GM19035 (cell line): ENCODE results near the gene DDC.
"Not testable (repeated sequence)": the region's sequence is repeated elsewhere in the genome, so short reads cannot be mapped to it uniquely, and the experiment has no call there.

ENCODE experiments used
- ATAC-seq: cut with Tn5 transposase; IDR thresholded peaks from one replicate; pipeline ENCODE4 v1.9.1; 2021; ENCODE audit not compliant: unreplicated experiment

Gene DDC

DNA sequence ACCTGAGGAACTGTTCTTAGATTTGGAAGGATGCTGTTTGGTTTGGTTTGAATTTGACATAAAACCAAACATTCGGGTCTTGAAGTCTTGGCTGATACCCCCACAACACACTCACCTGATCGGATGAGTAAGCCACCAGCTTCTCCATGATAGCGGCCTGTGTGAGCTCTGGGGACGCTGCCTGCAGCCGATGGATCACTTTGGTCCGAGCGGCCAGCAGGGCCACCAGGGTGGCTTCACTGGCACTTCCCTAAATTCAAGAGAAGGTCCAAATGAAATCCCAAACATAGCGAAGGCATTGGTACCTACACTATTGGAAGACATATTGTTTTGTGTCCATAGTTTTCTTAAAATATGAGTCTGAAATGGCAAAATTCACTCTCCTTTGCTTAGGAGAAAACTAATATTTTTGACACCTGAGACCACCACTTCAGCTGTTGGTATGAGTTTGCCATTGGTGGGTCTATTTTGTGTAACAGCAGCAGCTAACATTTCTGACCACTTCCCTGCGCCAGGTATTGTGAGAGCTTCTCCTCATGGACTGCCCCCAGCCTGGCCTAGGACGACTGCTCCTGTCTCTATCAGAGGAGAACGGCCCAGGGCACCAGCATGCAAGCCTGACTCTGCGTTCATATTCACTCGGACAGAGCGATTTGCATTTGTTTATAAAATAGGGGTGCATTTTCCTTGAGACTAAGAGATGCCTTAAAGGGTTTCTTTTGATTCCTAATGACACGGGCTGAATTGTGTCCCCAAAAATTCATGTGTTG lies 35.9 kb downstream of the DDC start:
- ATAC-seq, result no peak

DNA sequence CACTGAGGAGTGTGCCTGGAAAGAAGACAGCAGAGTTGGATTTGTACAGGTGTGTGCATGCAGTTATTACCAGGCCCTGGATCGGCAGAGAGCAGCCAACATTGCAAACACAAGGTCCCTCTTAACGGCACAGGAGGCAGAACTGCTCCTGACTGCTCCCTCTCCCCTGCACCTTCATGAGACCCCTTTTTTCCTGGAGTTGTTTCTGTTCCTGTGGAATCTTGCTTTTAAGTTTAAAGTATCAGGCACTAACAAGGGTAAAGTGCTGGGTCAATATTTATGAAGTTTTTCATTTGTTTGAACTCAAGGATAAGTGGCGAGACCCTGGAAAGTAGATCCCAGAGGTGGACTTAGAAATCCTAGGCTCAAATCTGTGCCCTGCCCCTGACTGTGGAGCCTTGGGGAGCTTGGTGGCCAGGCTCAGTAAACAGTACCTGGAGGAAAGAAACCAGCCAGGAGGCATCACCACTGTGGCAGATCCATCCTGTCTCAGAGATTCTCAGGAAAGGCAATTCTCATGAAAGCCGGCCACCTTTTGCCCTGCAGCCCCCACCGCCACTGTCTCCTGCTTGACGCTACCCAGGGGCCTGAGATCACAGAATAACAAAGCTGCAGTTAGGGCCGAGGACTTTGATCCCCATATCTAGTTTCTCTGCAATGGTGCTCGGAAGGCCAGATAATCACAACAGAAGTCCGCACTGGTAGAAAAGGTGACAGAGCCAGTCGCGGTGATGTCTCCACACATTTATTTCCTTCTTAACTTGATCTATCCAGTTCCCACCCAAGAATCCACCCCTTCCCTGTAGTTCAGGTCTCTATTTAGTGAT lies 36.7 kb downstream of the DDC start:
- no peak for ATAC-seq

DNA sequence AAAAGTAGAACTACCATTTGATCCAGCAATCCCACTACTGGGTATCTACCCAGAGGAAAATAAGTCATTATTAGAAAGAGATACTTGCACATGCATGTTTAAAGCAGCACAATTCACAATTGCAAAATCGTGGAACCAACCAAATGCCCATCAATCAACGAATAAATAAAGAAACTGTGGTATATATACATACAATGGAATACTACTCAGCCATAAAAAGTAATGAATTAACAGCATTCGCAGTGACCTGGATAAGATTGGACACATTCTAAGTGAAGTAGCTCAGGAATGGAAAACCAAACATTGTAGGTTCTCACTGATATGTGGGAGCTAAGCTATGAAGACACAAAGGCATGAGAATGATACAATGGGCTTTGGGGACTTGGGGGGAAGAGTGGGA lies 45.9 kb downstream of the DDC start:
- ATAC-seq, result not testable (repeated sequence)

DNA sequence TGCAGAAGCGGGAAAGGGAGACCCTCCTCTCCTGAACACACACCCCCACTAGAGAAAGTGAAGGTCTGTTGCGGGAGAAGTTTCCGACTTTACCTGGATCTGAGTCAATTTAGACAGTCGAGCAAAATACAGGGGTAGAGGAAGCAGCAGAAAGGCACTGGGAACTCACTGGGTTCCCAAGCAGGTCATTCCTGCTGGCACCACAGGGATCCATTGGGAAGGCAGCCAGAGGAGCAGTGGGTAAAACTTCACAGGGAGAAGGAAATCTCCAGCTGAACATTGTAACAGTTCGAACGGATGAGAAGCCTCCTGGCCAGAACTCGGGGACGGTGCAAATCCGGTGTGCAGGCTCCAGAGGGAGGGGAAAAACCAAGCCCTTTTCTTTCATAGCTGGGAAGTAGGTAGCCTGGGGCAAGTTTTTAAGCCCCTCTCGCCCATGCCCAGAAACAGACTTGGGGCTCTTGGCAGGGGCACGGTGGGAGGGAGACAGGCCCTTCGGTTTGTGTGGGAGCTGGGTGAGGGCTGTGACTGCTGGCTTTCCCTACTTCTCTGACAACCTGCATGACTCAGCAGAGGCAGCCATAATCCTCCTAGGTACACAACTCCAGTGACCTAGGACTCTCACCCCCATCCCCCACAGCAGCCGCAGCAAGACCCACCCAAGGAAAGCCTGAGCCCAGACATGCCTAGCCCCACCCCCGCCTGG lies 51.9 kb downstream of the DDC start:
- ATAC-seq, result no peak

DNA sequence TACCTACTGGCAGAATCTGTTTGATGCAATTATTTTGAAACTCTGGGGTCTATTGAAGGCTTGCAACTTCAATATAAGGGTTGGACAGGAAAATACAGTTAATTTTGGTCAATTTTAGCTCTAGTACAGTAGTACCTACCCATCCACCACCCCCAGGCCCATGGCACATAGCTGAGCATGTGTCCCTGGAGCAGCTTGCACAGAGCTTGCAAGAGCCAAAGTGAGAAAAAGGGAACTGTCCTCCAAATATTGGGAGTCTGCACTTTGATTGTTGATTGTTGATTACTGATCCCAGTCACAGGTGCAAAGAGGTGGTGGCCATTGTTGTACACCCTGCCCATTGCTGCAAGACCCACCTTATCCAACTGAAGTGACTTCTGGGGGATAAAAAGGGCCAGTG lies 52.8 kb downstream of the DDC start:
- no peak for ATAC-seq

DNA sequence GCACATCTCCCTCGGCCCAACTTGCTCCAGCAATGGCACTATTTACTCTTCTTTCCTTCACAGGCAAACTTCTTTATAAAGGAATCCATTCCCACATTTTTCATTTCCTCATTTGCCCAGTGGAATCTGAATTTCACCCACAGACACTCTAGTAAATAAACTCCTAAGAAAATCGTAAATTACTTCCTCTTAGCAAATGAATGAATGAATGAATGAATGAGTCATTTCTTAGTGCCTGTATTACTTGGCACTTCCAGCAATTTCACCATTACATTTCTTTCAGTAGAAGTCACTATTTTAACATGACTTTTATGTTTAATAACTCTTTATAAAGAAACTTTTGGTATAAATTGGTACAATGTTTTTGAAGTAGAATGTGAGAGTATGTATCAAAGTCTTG lies 55.7 kb downstream of the DDC start:
- no peak for ATAC-seq

DNA sequence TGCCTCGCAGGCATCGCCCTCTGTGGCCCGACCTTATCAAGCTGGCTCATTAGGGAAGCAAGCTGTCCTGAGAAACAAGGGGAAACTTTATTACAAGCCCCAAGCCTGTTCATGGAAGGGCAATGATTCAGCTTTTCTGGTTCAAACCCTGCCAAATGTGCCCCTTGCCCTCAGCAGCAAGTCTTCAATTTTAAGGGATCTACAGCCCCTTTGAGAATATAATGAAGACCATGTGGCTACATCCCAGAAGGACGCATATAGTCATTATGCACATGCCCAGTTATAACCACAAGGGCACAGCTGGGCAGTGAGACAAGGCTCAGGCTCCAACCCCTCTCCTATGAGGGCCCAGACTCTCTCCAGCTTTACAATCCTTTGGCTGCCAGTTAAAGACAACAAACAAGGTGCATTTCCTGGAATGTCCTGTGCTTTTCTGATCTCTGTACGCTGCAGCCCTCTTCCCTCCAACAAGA lies 56.7 kb downstream of the DDC start:
- no peak for ATAC-seq

DNA sequence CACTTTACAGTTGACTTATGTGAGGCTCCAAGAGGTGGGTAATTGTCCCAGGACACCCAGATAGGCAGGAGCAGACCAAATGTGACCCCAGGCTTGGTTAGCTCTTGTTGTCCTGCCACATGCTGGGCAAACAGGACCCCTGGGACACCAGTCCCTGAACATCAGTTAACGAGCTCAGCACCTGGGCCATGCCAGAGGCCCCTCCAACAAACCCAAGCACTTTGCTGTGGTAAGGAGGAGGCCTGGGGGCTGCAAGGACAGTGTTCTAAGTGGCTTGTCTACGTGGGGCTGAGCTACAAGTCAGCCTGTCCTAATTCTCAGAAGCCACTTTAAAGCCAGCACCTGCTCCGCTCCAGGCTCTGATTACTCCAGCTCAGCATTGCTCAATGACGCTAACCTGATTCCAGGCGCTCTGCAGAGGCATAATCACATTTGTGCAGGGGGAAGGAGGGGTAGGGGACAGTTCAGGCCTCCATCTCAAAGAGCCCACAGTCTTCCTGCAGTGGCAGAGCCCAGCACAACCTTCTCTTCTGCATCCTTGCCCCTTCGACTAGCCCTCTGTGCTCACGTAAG lies 57.2 kb downstream of the DDC start:
- no peak for ATAC-seq

DNA sequence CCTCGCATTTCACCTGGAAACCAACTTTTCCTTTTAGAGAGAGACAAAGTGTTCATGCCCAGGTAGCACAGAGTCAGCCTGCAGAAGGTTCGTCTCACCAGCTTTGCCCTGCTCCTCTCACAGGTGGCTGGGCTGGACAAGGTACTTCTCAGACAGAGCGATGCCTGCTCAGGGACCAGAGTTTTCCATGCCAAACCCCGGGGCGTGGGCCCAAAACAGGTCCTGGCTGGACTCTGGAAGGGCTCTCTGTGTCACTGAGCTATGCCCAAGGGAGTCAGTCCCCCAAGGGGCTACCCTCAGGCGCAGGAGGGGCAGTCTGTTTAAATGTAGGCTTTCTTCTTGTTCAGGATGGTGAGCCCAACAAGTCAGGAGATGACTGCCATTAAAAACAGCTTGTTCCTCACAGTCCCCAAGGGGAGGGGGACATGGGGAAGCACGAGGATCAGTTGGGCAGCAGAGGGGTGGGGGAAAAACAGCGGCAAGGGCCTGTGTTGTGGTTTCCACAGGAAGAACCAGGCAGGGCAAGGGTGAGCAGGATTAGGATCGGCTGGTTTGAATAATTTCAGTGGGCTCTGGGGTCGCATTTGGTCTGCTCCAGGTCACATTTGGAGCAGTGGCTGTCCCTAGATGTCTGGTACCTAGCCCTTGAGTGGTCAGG lies 59.5 kb downstream of the DDC start:
- ATAC-seq, result no peak

DNA sequence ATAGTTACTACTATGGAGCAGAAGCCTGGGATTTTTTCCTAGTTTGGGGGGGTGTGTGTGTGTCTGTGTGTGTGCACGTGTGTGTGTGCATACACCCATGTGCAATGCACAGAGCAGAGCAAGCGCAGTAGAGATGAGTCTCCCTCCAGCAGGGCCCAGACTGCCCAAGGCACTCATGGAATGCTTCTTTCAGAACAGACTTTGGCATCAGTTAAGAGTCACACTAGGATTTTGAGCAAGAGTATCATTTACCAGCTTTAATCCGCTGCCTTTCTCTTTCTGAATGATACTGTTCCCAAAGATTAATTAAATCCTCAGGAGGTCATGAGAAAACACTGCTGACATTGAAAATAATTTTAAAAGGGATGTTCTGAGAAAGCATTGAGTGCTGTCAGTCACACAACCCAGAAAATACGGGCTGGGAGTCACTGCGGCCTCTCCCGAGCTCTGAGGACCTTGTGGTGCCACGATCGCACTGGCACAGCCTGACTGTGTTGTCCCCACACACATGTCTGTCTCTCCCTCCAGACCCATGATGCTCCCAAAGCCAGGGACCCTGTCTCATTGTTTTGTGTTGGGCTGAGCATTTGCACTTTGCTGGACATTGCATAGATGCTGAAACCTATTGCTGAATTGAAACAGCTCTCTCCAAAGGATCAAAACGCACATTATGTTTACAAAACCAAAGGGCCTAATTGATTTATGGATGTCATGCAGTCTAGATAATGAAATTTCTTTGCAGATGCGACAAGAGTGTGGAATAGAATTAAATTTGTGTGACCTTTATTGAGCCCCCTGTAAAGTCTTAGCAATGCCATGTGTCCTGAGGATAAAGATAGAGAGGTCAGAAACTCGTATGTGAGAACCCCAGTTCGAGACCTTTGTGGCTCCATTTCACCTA lies 60.3 kb downstream of the DDC start:
- ATAC-seq, result no peak

DNA sequence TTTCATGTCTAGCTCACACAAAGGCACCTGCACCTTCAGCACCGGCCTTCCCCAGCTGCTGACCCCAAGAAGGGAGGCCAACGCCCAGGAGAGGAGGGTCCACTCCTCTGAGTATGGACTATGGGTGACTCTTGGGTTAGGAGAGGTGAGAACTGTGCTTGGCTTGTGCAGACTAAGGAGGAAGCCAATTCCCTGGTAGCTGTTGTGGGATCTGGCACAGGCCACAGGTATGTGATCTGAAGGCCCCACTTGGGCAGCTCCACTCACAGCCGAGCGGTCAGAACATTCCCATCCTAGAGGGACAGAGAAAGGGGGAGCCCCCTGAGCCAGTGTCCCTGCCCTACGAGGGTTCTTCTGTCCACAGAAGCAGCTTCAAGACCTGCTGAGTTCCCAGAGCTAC lies 62.3 kb downstream of the DDC start:
- no peak for ATAC-seq

DNA sequence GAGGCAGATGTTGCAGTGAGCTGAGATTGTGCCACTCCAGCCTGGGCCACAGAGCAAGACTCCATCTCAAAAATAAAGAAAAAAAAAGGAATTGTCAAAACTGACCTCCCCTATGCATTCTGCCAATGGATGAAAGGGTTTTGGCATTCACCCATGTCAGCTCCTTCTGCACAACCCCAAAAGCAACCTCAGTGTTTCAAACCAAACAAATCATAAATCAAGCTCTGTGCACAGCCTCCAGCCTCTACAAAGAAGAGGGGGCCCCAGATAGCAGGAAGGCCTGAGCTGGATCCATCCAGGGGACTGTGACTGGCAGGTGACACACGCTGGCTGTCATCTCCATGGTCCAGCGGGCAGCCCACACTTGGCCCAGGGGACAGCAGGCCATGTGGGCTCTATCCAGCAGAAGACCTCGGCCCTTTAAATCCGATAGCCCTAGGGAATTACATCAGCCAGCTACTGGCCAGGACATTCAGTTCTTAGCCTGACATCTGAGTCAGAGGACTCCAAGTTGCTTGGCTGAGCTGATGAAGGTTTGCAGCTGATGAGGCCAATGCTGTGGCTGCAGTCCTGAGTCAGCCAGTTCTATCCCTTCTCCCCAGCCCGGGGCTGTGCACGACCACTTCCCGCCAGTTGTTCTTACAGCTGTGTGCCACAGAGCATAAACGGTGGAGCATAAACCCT lies 63.1 kb downstream of the DDC start:
- no peak for ATAC-seq

DNA sequence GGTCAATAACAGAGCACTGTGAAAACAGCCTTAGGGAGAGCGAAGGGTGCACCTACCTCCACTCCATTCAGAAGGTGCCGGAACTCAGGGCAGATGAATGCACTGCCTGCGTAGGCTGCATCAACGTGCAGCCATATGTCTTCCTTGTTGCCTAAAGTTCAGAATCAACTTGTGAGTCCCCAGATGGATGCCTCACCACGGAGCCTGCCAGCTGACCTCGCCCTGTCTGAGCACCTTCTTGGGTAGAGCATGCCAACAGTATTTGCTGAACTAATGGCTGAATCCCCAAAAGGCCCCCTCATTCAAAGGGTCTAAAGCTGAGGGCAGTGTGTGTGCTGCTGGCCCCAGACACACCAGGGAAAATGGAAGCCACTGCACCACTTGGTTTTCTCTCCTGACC lies 66.1 kb downstream of the DDC start:
- no peak for ATAC-seq

DNA sequence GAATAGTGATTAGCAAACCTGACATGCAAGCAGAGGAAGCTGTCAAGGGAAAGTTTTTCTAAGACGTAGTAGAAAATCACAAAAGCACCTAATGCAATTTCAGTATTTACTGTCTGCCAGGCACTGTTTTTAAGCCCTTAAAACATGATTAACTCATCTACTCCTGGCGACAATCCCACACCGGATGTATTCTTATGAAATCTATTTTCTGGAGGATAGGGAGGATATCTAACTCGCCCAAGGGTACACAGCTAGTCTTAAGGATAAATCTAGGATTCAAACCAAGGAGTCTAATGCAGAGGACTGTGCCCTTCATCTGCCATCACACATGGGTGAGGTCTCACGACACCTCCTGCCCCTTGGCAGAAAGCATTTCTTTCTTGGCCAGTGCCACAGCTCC lies 67.2 kb downstream of the DDC start:
- ATAC-seq, result no peak

DNA sequence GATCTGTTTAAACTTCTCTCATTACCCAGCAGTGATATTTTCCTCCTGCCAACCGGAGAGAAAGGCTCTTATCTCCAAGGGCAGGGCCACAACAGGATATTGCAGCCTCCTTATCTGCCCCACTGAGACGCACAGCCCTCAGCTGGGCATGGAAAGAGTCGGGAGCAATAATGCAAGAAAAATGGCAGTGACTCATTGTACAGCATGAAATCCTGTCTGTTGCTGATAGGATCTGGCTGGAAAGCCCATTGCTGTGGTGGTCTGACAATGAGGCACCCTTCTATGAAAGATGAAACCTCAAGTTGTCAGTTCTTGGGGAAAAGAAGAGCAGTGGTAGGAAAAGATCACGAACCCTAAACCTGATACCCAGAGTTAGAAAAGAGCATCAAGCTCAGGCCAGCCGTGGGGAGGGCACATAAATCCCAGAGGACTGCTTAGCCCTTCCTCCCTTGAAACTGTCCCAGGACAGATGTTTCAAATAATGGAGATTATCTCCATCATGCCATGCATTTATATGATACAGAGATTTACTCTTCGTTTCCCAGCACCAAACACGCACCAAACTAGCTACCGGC lies 68.0 kb downstream of the DDC start:
- no peak for ATAC-seq

DNA sequence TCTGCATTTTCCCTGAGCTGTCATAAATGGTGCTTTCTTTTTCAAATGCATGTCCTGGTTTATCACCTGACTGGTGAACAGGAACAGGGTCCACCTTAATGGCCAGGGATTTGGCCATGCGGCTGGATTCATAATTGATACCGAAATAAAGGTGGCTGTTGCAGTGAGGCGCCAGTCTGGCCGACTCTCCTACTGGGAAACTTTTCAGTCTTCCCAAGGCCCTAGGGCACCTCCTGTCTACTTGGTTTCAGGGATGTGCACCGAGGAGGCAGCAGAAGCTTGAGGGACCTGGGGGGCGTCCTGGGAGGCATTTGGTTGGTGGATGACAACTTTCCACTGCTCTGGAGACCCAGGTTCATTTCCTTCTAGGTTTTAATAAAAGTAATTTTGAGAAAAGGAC lies 68.6 kb downstream of the DDC start:
- no peak for ATAC-seq

DNA sequence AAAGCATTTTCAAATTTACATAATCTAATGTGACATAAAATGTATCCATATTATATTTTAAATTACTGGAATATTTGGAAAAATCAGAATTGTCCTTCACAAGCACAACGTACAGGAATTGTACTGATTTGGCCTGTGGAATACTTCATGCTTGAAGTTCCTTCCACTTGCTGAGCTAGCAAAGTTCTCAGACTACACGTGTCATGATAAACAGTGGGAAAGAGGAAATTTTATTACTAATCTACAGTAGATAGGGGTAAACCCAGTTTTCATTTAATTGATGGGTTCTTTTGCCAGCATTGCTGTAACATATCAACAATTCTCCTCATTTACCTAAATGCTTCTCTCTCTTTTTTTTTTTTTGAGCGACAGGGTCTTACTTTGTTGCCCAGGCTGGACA lies 69.5 kb downstream of the DDC start:
- no peak for ATAC-seq

DNA sequence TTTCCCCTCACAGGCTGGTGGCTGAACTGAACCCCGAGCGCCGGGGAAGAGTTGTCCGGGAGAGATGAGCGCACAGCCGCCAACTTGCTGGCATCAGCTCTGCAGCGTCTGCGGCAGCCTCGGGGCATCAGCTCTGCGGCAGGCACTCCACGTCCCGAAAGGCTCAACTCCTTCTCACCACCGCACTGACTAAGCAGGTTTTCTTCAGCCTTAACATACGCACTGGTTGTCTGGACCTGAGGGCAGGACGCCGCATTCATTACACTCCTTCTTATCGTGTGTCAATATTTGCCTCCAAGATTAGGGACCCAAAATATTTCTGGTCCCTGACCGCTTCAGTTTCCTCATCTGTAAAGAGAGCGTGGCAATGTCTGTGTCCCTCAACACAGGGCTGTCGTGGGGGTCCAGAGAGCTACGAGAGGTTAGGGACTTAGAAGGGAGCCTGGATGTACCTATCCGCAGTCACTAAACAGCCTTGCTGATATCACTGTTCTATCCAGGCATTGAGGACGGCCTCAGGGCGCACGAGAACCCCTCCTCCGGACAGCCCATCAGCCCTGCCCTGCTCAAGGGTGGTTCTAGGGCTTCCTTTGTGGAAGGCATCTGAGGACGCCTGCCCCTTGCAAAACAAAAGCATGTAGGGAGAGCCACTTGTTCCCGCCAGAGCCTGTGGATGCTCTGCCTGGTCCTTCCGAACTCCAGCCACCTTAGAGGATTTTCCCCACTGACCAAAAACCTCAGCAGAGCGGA lies 72.3 kb downstream of the DDC start:
- no peak for ATAC-seq
